GM19438 (cell line): ENCODE results near the gene GINS1.
"Not testable (repeated sequence)": the region's sequence is repeated elsewhere in the genome, so short reads cannot be mapped to it uniquely, and the experiment has no call there.

Experiments
- ATAC-seq: cut with Tn5 transposase; IDR thresholded peaks from one replicate; pipeline ENCODE4 v1.9.1; 2021; ENCODE audit warnings: low read depth; ENCODE audit not compliant: unreplicated experiment

GINS1 gene

DNA sequence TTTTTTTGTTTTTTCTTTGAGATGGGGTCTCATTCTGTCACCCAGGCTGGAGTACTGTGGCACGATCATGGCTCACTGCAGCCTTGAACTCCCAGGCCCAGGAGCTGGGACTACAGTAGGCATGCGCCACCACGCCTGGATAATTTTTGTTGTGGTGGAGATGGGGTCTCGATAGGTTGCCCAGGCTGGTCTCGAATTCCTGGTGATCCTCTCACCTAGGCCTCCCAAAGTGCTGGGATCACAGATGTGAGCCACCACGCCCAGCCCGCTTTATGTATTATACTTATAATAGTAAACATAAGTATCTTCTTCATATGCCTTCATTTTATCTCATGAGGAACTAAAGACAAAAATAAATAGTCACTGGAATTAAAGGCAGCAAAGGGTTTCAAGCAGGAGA lies 63.5 kb downstream of the GINS1 start:
- ATAC-seq = no peak

DNA sequence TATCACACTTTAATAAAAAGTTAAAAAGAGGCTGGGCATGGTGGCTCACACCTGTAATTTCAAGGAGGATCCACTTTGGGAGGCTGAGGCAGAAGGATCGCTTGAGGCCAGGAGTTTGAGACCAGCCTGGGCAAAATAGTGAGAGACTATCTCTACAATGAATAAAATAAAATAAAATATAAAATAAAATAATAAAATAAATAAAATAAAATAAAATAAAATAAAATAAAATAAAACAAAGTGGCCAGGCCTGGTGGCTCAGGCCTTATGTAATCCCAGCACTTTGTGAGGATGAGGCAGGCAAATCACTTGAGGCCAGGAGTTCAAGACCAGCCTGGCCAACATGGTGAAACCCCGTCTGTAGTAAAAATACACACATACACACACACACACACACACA lies 65.8 kb downstream of the GINS1 start:
- ATAC-seq = not testable (repeated sequence)

DNA sequence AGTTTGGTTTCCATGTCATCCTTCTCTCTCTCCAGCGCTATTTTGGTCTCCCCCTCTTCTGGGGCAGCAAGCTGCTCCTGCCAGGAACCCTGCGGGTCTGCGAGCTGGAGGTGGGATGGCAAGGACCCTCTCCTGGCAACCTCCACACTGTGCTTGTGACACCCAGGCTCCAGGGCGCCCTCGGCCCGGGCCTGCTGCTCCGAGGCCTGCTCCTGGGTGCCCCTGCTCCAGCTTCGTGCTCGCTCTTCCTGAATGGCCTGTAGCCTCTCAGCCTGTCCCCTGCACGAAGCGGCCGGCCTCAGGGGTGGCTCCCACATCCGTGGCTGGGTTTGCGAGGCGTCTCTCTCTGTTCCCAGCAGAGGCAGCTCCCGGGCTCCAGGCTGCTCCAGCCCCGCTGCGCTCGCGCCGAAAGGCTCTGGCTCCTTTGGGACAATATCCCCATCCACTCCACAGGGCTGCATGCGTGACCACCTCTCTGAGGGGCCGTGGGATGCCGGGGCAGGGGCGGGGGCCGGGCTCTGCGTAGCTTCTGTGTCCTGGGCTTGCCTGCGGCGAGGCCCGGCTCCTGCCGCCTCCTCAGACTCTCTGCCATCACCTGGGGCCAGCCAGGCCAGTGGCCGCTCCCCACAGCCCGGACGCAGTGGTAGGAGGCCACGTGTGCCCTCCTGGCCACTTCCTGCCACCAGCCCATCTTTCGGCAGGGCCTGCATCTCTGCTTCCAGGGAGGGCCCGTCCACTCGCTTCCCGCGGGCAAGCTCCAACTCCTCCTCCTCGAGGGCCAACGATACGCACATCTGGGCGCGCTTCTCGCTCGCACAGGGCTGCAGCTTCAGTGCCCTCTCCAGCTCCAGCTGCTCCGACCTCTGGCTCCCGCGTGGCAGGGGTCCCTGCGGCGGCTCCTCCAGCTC lies 68.9 kb downstream of the GINS1 start:
- no peak for ATAC-seq

DNA sequence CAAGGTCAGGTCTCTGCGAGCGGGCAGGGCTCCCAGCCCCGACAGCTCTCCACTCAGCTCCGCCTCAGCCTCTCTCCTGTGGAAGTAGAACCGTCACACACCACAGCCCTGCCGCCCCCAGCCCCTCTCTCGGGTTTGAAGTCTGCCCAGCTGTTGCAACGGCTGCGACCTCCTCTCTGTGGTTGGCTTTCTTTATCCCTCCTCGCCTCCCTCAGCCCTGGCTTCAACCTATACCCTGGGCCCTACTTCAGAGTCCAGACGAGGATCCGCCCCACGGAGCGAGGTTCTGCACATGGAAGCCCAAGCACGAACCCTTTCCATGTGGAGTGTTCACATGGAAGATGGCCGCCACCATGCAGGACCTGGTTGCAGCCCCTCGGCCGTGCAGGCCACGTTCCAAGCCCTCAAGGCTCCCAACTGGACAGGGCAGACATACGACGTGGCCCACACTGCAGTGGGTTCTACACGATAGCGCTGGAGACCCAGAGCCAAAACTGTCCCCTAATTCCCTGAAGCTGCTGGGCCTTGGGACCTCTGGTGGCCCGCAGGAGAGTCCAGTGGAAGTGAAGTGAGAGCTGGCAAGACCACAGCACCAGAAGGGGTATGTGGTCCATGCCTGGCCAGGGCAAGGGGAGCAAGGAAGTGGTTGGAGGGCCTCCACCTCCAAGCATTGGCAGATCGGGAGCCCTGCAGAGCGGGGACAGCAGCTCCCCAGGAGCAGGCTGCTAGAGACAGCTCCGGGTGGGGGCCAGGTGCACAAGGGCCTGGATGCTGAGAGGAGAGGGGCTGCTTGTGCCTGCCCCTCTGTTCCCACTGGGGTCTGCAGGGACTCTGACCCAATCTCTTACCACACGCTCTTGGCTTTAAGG lies 69.8 kb downstream of the GINS1 start:
- ATAC-seq = no peak

DNA sequence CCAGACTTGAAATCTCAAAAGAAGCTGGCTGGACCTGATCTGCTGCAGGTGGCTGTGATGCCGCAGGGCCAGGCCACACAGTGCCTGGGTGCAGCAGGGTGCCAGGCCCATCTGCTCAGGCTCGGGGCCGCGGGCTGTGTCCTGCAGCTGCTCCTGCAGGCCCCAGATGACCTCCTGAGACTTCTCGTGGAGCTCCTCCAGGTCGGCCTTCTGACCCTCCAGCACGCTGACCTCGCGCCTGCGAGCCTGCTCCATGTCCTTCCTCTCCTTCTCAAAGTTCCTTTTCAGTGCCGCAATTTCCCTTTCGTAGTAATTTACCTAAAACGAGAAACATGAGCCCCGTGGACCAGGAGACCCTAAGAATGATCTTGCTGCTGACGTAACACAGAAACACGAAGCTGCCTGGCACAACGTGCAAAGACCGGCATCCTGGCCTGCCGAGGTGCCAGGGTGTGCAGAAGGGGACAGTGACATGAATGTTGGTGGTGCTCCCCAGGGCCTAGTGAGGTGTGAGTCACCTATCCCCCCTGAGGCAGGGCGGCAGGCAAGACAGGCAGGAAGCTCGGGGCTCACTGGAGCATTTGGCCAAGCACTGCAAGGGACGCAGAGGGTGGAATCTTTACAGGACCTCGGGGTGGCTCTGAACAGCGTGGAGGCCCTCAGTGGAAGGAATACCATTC lies 71.6 kb downstream of the GINS1 start:
- no peak for ATAC-seq

DNA sequence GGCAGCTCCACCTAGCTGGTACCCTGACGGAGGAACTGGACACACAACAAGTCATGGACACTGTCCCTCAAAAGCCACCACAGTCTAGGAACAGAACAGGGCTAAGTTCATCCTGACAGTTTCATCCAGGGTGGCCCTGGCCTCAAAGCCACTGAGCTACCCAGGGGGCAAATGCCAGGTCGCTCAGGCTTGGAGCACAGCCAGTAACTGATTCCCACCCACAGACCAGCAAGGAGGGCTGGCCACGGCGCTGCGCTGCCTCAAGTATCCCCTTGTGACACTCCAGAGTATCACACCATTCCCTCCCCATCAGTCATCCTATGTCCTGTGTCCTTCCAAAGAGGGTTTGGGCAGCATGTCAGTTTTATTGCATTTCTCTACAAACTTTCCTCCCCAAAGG lies 72.2 kb downstream of the GINS1 start:
- no peak for ATAC-seq

DNA sequence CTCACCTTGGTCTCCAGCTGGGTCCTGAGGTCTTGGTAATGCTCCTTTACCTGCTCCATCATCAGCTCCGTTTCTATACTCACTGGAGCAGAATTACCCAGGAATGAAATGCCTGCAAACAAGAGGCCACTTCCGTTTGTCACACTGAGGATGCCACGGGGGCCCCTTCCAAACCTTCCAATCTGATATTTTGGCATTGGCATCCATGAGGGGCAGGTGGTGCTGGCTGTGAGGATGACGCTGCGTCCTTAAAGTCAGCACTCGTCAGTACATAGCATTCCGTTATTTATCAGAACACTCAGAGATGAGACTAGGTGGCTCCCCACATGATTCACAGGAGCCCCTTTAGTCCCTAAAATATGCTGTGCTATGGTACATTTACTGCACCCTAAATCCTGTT lies 72.7 kb downstream of the GINS1 start:
- ATAC-seq = no peak

DNA sequence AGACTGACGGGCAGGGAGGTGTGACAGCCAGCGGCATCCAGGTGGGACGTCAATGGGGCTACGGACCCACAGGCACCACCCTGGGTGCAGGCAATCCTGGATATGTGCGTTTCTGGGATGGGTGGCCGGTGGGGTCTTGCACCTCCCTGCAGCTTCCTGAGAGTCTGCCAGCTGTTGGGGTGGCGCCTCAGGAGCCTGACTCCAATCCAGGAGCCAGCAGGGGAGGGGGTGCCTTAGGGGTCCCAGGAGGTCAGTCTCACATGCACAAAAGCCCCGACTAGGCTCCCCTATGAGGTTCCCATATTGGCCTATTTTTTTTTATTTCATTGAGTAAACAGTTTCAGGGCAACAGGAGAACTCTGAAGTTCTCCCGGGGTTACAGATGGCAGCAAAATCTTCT lies 73.3 kb downstream of the GINS1 start:
- no peak for ATAC-seq

DNA sequence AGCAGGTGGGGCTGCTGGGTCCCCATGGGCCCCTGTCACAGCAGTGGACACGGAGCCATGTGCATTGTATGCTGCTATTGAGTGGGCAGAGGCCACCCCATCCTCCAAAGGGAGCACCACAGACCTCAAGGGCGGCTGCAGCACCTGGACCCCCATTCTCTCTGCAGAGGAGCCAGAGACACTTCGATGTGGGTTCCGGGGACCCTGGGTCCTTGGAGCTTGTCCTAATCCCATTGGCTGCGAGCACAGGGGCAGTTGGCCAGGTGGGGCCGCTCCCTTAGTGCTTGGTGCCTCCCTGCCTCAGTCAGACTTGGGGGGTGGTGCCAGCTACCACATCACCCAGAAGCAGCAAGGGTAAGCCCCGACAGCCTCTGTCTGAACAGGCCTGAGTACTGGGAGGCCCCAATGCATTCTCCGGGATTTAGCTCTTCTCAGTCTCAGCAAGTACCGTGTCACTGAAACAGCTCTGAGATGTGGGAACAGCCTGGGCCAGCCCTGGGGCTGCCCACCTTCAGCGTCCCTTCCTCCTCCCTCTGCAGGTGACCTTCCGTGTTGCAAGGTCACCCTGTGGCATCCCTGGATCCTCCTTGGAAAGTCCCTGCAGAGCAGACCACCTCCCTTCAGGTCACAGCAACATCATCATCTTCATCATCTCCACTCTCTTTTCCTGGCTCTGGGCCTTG lies 73.9 kb downstream of the GINS1 start:
- ATAC-seq = no peak

DNA sequence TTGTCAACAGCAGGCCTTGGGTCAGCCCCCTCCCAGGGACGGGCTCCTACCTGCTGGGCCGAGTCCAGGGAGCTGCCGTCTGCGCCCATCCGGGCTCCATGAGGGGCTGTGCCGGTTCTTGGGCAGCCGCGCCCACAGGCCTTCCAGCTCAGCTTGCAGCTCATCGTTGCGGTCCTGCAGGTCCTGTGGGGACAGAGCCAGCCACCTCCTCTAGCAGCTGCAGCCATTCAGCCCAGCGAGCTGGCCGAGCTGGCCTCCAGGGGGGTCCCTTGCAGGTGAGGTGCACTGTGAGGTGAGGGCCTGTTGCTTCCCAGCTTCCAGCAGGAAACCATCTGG lies 74.4 kb downstream of the GINS1 start:
- ATAC-seq = no peak

DNA sequence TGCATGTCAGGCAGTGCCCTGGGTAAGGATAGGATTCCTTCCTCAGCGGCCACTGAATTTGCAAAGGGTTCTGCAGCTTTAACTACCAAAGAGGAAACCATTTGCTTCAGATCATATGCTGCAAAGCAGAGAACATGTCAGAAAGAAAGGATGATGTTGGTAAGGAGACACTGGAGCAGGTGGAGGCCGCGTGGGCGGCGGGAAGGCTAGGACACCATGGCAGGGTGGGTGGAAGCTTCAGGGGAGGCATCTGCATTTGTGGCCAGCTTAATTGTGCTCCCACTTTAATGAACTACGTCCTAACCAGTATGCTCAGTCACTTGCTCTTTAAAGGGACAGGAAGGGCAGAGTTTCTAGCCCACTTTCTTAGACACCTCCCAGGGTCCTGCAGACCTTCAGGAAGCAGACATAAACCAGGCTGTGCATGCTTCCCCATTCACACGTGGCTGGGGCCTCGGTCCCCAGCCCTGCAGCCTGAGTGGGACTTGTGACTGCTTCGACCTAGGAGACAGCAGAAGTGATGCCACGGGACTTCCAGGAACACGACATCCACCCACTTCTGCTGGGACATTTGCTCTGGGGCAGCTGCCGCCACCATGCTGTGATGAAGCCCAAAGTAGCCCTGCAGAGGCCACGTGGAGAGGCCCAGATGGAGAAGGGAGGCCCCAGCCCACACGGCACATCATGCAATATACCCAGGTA lies 76.1 kb downstream of the GINS1 start:
- no peak for ATAC-seq

DNA sequence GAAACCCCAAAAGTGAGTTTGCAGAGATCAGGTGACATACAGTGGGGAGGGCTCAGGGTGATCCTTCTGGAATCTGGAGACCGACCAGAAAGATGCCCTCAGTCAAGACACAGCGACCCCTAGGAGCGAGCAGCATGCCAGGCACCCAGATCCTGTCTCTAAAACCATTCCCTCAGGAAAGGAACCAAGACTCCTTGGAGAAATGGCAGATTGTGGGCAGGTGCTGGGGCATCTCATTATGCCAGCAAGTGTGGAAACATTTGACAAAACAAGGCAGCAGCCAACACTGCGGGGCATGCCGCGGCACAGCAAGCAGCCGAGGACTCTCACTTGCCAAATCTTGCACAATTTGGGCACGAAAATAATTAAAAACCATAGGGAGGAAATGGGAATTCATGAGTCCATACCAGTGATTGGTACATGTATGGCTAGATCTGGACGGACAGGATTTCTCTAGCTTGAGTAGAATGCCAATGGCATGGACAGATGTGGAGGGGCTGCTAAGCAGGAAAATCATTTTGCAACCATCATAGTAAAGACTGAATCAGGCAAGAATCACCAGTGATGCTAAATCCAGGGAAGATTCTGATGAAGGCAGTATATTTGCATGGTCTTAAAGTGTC lies 76.9 kb downstream of the GINS1 start:
- no peak for ATAC-seq

DNA sequence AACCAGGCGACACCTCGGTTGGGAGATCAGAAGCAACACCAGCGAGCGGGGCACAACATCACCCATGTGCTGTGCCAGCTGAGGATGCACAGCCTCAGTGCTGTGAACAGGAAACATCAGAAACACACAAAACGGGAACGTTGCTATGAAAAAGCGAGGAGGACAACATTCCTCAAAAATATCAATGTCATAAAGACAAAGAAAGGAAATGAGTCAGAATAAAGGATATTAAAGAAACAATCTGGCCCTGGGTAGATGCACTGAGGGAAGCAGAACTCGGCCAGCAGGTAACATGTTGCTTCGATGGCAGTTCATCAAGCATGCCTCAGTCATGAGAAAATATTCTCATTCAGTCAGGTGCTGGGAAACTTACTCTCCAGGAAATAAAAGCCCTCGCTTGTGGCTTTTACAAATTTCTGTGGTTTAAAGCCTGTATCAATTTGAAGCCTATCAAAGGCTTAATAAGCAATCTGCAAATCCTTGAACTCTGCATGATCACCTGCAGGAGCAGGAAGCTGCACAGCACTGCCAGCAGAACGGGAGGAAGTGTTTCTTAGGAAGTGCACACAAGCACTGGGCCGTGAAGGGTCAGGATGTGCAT lies 77.5 kb downstream of the GINS1 start:
- ATAC-seq = no peak

DNA sequence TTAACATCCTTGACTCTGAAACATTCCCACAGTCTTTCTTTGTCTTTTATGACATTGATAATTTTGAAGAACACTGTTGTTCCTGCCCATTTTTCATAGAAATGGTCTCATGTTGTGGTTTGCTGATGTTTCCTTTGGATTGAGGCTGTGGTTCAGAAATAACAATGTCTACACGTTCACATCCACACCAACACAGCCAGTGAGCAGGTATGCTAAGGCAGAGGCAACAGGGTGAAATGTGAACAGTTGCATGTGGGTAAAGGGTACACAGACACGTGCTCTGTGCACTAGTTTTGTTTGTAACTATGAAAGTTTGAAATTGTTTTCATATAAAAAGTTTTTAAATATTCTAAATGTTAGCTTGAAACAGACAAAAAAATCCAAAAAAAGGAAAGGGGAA lies 78.4 kb downstream of the GINS1 start:
- ATAC-seq = no peak

DNA sequence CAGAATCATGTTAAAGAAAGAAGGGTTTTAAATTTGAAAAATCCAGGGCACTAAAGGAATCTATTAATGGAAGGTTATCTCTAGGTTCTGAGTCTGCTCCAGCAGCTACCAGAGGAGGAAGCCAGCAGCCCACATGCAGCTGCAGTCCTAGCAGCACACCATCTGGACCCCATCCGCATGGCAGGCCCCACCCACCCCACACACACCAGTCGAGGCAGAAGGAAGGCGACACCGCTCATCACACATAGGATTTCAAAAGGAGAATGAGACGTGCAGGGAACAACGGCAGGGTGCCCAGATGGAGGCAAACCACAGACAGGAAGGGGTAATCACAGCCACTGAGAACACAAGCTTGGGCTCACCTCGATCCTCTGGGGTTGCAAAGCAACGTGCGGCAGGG lies 78.9 kb downstream of the GINS1 start:
- ATAC-seq = no peak

DNA sequence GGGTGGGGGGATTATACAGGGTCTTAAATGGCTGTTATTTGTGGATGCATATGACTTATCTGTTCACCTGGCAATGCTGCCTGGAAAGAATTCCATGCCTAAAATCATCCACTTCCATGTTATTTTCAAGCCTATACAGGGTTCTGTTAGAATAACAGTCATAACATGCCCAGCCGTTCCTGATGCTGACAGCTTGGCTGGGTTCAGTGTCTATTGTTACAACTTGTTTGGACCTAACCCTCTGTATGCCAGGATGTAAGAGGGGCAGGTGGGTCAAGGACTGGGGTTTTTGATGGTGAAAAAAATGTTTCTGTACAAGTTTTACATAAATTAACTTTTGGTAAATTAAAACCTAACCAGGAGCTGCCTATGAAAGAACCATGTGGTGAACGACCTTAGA lies 79.8 kb downstream of the GINS1 start:
- ATAC-seq = no peak

DNA sequence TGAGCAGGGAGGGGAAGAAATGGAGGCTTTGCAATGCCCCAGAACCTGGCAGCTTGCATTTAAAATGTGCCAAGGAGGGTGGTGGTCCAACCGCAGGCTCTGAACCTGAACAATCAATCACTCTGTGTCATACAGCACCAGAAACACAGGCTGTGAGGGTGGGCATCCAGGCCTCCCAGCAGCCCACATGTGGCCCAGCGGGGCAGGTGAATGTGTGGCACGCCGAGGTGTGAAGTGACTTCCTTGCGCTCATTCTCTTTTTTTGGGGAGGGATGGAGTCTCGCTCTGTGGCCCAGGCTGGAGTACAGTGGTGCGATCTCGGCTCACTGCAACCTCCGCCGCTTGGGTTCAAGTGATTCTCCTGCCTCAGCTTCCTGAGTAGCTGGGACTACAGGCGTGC lies 80.5 kb downstream of the GINS1 start:
- no peak for ATAC-seq

DNA sequence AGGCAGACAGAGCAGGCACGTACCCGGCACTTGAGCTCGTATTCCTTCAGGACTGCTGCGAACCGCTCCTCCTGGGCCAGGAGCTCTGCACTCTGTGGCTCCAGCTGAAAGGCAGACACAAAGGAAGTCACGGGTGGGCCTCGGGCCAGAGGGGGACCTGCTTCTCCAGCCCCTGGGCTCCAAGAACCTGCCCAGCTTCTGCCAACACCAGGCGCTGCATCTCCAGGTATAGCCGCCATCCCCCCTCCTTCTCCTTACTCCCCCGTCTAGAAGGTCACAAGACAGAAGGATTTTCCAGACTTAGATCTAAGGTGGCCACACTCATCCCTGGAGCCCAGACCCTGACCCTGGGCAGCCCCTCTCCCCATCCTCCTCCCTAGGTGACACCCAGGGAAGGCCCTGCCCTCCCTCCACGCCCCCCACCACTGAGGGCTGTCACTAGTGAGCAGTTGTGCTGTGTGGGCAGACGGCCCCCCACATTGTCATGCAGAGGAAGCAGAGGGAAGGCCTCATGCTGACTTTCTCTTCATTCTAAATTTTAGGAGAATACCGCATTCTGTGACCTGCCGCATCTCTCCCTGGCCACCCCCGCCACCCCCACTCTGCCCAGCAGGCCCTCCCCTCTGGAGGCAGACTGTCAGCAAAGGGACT lies 81.9 kb downstream of the GINS1 start:
- ATAC-seq = no peak
